Coronary artery (tissue), 2 donors: ENCODE data around the gene PLEK2.

Source experiments
- DNase-seq: peaks from one replicate; pipeline ENCODE4 v3.0.0-alpha.2; 2017; ENCODE audit warnings: low spot score
- H3K27ac ChIP-seq, 2 donors: fragments of 200-600 bp; sonication (generic); one replicate each; pipeline ENCODE4 v1.5.1; 2016 to 2019
- H3K4me3 ChIP-seq: fragments of 200-600 bp; sonication (generic); 2 replicates; pipeline ENCODE4 v1.5.1; 2016; ENCODE audit warnings: mild to moderate bottlenecking, moderate library complexity
- TF ChIP-seq, protein P1 (sequence below): fragments of 200-600 bp; sonication (generic); IDR thresholded peaks from one replicate; pipeline ENCODE4 v1.5.1; 2019; ENCODE audit warnings: antibody characterized with exemption

The PLEK2 gene

DNA sequence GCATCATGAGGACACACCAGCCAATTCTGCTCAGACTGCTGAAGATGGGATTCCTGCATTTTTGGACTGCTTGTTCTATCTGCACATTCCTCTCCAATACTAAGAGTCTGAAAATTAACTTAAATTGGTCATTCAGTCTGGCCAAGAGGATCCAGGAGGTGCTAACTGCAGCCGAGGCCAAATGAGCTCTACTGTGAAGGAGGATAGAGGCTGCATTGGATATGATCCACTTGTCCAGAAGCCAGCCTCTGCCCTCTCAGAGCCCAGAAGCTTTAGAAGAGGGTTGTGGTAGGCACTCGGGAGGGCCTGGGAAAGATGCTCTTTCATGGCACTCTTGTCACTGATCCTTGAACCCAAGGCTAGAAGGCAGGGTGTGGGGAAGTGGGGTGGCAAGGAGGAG is 37.1 kb upstream of the PLEK2 start:
- no peak for DNase-seq
- TF ChIP-seq, protein P1, sequence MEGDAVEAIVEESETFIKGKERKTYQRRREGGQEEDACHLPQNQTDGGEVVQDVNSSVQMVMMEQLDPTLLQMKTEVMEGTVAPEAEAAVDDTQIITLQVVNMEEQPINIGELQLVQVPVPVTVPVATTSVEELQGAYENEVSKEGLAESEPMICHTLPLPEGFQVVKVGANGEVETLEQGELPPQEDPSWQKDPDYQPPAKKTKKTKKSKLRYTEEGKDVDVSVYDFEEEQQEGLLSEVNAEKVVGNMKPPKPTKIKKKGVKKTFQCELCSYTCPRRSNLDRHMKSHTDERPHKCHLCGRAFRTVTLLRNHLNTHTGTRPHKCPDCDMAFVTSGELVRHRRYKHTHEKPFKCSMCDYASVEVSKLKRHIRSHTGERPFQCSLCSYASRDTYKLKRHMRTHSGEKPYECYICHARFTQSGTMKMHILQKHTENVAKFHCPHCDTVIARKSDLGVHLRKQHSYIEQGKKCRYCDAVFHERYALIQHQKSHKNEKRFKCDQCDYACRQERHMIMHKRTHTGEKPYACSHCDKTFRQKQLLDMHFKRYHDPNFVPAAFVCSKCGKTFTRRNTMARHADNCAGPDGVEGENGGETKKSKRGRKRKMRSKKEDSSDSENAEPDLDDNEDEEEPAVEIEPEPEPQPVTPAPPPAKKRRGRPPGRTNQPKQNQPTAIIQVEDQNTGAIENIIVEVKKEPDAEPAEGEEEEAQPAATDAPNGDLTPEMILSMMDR, result no peak
- Histone ChIP-seq H3K4me3 (no peak overlapping the region), H3K27ac (no peak overlapping the region)

DNA sequence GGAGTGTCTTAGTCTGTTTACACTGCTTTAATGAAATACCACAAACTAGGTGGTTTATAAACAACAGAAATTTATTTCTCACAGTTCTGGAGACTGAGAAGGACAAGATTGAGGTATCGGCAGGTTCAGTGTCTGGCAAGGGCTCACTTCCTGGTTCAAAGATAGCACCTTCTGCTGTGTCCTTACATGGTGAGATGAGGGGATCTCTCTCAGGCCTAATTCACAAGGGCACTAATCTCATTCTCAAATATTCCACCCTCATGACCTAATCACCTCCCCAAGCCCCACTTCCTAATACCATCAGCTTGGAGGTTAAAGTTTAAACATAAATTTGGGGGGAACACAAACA is 35.0 kb upstream of the PLEK2 start:
- no peak for DNase-seq
- no peak overlapping the region for H3K27ac ChIP-seq
- no peak overlapping the region for H3K4me3 ChIP-seq
- TF ChIP-seq, protein P1, result no peak

DNA sequence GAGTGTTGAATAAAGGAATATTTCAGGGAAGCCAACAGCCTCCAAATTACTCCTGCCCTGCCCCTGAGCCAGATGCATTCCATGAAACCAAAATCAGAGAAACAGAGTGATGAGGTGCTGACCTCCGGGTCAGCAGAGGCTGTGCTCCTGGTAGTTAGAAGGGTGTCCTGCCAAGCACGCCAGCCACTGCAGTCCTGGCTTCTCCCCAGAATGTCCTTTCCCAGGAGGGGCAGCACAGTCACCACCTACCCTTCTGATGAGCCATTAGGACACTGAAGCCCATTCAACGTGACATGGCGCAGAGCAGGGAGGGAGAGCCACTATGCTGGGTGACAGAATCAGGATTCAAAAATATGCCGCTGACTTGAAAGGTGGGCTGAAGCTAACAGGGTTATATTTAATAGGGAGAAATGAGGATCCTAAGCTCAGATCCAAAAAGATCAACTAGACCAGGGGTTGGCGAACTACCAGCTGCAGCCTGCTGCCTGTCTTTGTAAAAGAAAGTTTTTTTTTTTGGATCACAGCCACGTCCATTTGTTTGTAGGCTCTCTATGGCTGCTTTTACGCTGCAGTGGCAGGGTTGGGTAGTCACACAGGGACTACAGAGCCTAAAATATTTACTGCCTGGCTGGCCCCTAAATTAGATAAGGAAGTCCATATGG is 34.5 kb upstream of the PLEK2 start:
- TF ChIP-seq, protein P1, result no peak
- Histone ChIP-seq H3K4me3 (no peak overlapping the region), H3K27ac (no peak overlapping the region)
- no peak for DNase-seq

DNA sequence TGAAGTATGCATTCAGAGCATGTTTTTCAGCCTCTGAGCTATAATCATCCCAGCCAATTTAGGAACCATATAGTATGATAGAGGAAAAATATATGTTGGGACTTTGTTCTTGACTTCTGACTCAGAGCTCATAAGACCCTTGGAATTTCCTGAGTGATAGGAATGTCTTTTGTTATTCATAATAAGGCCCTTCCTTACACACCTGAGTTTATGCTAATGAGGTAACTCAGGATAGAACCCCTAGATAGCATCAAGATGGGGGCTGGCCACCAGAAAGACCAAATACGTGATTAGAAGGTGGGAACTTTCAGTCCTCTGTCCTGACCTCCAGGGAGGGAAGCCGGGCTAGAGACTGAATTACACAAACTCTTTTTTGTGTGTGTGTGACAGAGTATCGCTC is 32.4 kb upstream of the PLEK2 start:
- no peak overlapping the region for H3K4me3 ChIP-seq
- no peak for DNase-seq
- no peak overlapping the region for H3K27ac ChIP-seq
- TF ChIP-seq, protein P1, result no peak

DNA sequence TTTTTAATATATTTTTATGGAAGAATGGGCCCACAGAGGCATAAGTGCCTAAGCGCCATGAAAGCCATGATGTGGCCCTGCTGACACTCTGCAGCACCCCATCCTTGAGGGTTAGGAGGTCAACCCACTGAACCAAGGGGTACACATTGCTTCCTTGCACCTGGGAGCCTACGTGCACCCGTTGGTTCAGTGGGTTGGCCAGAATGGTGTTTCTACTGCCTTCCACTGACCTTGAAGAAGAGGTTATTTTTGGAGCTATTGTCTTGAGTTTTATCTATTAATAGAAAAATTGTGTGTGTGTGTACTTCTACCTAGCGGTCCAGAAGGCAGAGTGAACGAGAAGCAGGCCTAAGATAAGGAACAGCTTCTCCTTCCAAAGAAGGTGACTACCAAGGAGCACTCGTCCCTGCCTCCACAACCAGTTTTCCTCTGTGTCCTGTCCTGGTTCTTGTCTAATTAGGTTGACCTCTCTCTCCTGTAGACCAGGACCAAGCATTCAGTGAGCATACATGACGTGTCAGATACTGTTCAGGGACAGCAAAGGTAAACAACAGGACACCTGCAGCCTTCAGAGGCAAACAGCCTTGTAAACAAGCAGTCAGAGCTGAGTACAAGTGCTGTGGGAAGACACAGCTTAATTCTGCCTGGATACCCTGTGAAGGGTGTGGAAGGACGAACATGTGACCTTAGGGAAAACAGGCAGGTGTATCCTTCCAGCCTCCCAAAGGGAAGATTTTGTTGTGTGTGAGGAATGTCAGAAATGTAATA is 30.4 kb upstream of the PLEK2 start:
- TF ChIP-seq, protein P1, result no peak
- no peak for DNase-seq
- no peak overlapping the region for H3K4me3 ChIP-seq
- no peak overlapping the region for H3K27ac ChIP-seq

DNA sequence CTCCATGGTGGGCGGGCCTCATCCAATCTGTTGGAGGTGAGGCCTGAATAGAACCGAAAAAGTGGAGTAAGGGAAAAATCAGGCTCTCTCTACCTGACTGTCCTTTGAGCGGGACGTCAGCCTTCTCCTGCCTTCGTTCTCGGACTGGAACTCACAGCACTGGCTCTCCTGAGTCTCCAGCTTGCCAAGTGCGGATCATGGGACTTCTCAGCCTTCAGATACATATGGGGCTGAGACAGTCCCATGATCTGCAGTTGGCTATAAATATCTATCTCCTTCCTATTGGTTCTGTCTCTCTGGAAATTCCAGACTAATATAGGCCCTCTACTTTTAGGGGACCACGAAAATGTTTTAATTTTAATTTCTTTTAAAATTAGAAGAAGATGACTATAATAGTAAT is 29.7 kb upstream of the PLEK2 start:
- DNase-seq, result no peak
- TF ChIP-seq, protein P1, result no peak
- Histone ChIP-seq H3K27ac (no peak overlapping the region), H3K4me3 (no peak overlapping the region)

DNA sequence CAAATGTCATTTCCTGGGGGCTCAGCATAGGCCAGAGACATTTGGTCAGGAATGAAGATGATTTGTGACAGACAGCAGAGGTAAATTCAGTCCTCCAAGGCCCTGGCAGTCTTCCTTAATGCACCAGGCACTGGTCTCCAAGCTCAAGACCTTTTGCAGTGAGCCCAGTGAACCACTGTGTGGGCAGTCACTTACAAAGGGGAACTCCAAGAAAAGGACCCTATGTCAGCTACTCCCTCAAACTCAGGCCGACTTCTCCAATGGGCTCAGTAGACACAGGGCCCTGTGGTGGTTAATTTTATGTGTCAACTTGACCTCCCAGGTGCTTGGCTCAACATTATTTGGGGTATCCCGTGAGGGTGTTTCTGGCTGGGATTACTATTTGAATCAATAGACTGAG is 29.3 kb upstream of the PLEK2 start:
- Histone ChIP-seq H3K4me3 (no peak overlapping the region), H3K27ac (no peak overlapping the region)
- TF ChIP-seq, protein P1, result no peak
- no peak for DNase-seq
